ENCODE measurements around the gene SEMA5B. TPM values are rescaled to one million over a fixed set of nuclear protein-coding genes. Genes with fewer than 3 reads are reported as not detected.

Gene SEMA5B
- total and polyA plus RNA-seq, 2 donors (not counting 3 experiments of a cell fraction or from before 2014, with no cell fraction given), result 0.07 TPM; not detected in 1

- ChIA-PET POLR2A (no interaction called here), CTCF (interaction anchor here (2.0 kb wide), 1 partner anchor 76 kb away, joined by 5 read pairs; no protein-coding TSS in a partner anchor)
- TF ChIP-seq CTCF (IDR thresholded peaks at IDR 0.05; ENCODE audit: extremely low read depth in 1 of 2, insufficient read depth in 1 of 2, low read depth in 1 of 2, low read length in 2 of 2), result no peak
- no peak for TF ChIP-seq EZH2 (IDR thresholded peaks at IDR 0.05; ENCODE audit: borderline replicate concordance, low read depth, low read length, severe bottlenecking)
- no peak for TF ChIP-seq GATA2 (IDR thresholded peaks at IDR 0.05; ENCODE audit: insufficient read depth, insufficient read length, low read depth, low read length)
- TF ChIP-seq JUN (IDR thresholded peaks at IDR 0.05; ENCODE audit: borderline replicate concordance, insufficient read depth, insufficient read length, low read depth), result no peak
- no peak for TF ChIP-seq MAX (IDR thresholded peaks at IDR 0.05; ENCODE audit: insufficient read depth, insufficient read length)
- TF ChIP-seq POLR2AphosphoS5 (IDR thresholded peaks at IDR 0.05; ENCODE audit: insufficient read depth, low read depth, low read length), result no peak
- TF ChIP-seq MYC (IDR thresholded peaks at IDR 0.05; ENCODE audit: low read depth, low read length), result no peak
- TF ChIP-seq FOS (IDR thresholded peaks at IDR 0.05; ENCODE audit: borderline replicate concordance, insufficient read depth, low read length), result no peak
- no peak for DNase-seq (ENCODE audit: low read depth, low spot score)
- no TSS peak for BruUV-seq (replicated peaks)
- Histone ChIP-seq H3K27ac (ENCODE audit: insufficient read depth, low read depth, low read length) (no peak overlapping the region), H3K79me2 (ENCODE audit: control insufficient read depth, insufficient read depth, low read length) (no peaks in the 10 kb centered on the region), H3K9ac (replicated peaks; ENCODE audit: extremely low read depth, insufficient read depth, low read length) (no peak overlapping the region), H3K9me3 (replicated peaks; ENCODE audit: control insufficient read depth, insufficient read depth, low read length) (no peaks in the 10 kb centered on the region), H3K4me3 (replicated peaks in 1 of 3; ENCODE audit: insufficient read depth in 1 of 3, low read depth in 1 of 3, low read length in 3 of 3) (no peak overlapping the region), H3K4me1 (ENCODE audit: control insufficient read depth, extremely low read depth, insufficient read depth, low read length) (peaks cover 3% of the 10 kb centered on the region), H3K4me2 (ENCODE audit: insufficient read depth, low read length) (no peak overlapping the region), H3K27me3 (ENCODE audit: control insufficient read depth in 2 of 2, insufficient read depth in 2 of 2, low read length in 2 of 2) (peaks cover 5 to 7% of the 10 kb centered on the region in 2 experiments), H3K9me1 (replicated peaks; ENCODE audit: control insufficient read depth, extremely low read depth, insufficient read depth, low read length) (no peaks in the 10 kb centered on the region), H3K36me3 (ENCODE audit: control insufficient read depth in 2 of 2, extremely low read depth in 1 of 2, insufficient read depth in 2 of 2, low read length in 2 of 2) (no peaks in the 10 kb centered on the region), H4K20me1 (replicated peaks; ENCODE audit: control insufficient read depth, extremely low read depth, insufficient read depth, low read length) (no peaks in the 10 kb centered on the region), H2AFZ (ENCODE audit: low read depth, low read length) (no peak overlapping the region)
- dilution Hi-C loops (cut with MboI; ENCODE audit: extremely low pct_ligation_motif_present, low sequenced_read_pairs), result no loop called here
- no peak for FAIRE-seq
- intact Hi-C loops (cut with micrococcal nuclease), result loop anchor here (5.0 kb wide), 1 partner anchor 210 kb away; no protein-coding TSS in a partner anchor
These were observed 19.4 kb upstream of the SEMA5B start for GRCh38 chr3:123047062-123047319.

All from endothelial cell of umbilical vein (primary cell).